Cortex of kidney (tissue), 1 donor: ENCODE results near the gene TGOLN2.
"Not testable (repeated sequence)": the region's sequence is repeated elsewhere in the genome, so short reads cannot be mapped to it uniquely, and the experiment has no call there.

Source experiments
- DNase-seq: peaks from one replicate; lab custom pipeline; 2025; lab: John Stamatoyannopoulos, UW

TGOLN2 gene

GRCh38 chr2:85340034-85340892 lies 12.5 kb upstream of the TGOLN2 start:
- no peak for DNase-seq

DNA sequence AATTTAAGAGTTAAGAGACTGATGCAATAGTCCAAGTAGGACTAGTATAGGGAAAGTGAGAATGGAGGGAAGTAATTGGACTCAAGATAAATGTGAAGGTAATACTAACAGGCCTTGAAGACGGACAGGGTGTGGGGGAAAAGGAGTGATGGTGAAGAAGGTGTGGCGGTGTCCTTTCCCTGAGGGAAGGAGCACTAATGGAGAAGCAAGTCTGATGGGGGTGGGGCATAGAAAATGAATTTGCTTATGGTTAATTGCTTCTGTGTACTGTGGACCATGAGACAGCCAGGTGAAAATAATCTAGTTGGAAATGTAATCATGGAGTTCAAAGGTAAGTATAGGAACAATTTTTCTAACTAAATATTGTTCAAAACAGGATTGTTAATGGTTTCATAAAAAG lies 7.1 kb upstream of the TGOLN2 start:
- DNase-seq: no peak

DNA sequence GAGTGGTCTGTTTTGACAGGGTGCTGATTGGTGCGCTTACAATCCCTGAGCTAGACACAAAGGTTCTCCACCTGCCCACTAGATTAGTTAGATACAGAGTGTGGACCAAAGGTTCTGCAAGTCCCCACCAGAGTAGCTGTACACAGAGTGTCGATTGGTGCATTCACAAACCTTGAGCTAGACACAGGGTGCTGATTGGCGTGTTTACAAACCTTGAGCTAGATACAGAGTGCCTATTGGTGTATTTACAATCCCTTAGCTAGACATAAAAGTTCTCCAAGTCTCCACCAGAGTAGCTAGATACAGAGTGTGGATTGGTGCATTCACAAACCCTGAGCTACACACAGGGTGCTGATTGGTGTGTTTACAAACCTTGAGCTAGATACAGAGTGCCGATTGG lies 6.1 kb upstream of the TGOLN2 start:
- not testable (repeated sequence) for DNase-seq

DNA sequence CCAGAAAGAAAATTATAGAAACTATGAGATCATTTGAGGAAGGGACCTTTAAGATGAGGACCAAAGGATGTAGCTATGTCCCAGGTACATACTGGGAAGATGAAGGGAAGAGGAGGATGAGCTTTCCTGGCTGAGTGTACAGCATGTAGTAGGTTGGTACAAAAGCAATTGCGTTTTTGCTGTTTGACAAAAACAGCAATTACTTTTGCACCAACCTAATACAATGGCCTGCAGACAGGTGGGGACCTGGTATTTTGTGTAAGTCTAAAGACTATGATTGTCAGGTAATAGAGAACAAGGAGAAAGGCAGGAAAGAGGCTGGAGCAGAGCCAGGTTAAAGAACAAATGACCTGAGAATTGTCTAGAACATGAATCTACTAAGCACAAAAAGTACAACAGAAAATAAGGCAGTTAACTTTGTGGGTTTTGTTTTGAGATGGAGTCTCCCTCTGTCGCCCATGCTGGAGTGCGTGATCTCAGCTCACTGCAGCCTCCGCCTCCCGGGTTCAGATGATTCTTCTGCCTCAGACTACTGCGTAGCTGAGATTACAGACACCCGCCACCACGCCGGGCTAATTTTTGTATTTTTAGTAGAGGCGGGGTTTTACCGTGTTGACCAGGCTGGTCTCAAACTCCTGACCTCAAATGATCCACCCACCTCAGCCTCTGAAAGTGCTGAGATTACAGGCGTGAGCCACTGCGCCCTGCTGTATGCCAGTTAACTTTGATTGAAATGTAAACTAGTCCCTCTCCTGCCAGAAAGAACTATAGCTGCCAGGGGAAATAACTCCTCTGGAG lies 3.2 kb upstream of the TGOLN2 start:
- DNase-seq: no peak

DNA sequence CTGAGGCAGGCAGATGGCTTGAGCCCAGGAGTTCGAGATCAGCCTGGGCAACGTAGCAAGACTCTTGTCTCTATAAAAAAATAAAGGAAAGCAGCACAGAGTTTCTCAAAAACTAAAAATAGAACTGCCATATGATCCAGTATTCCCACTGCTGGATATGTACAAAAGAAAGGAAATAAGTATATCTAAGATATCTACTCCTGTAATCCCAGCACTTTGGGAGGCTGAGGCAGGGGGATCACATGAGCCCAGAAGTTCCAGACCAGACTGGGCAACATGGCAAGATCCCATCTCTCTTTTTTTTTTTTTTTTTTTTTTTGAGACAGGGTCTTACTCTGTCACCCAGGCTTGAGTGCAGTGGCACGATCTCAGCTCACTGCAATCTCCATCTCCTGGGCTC lies 1.9 kb upstream of the TGOLN2 start:
- not testable (repeated sequence) for DNase-seq

DNA sequence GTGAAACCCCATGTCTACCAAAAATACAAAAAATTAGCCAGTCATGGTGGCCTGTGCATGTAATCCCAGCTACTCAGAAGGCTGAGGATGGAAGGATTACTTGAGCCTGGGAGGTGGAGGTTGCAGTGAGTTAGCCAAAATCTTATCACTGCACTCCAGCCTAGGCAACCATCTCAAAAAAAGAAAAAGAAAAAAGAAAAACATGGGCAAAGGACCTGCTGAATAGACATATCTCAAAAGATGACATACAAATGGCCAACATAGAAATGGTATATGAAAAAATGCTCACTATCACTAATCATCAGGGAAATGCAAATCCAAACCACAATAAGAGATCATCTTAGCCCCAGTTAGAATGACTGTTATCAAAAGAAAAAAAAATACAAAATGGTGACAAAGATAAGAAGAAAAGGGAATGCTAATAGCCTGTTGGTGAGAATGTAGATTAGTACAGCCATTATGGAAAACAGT lies 1.4 kb upstream of the TGOLN2 start:
- DNase-seq: no peak

DNA sequence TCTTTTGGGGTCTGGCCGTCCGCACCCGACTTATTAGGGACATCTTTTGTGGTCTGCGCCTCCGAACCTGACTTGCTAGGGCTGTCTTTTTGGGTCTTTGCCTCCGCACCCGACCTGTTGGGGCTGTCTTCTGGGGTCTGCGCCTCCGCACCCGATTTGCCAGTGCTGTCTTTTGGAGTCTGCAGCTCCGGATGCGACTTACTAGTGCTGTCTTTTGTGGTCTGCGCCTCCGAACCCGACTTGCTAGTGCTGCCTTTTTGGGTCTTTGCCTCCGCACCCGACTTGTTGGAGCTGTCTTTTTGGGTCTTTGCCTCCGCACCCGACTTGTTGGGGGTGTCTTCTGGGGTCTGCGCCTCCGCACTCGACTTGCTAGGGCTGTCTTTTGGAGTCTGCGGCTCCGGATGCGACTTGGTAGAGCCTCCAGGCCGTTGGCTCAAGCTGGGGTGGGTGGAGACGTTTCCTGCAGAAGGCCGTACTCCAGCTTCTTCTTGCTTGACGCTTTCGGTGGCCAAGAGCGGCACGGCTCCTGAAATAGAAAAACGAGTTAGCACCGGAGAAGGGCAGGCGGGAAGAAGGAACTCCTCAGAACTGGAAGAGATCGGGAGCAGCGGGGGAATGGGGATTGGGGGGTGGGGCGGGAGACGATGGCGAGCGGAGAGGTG lies 498 bp downstream of the TGOLN2 start:
- no peak for DNase-seq

GRCh38 chr2:85326406-85327159 lies 1.2 kb downstream of the TGOLN2 start:
- DNase-seq: no peak

- no peak for DNase-seq
These were observed 2.4 kb downstream of the TGOLN2 start for GRCh38 chr2:85325466-85325811.

- no peak for DNase-seq
These were observed 2.9 kb downstream of the TGOLN2 start for GRCh38 chr2:85324639-85325465.

DNA sequence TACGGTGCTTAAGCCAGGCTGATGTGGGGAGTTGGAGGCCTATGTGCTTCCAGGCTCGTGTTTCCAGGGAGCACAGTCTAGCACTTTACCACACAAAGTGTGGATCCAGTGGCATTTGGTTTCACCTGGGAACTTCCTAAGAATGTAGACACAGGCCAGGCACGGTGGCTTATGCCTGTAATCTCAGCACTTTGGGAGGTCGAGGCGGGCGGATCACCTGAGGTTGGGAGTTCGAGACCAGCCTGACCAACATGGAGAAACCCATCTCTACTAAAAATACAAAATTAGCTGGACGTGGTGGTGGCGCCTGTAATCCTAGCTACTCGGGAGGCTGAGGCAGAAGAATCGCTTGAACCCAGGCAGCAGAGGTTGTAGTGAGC lies 3.8 kb downstream of the TGOLN2 start:
- DNase-seq: not testable (repeated sequence)

- DNase-seq: no peak
These were observed 4.3 kb downstream of the TGOLN2 start for GRCh38 chr2:85323351-85323987.

GRCh38 chr2:85319796-85320195 lies 8.0 kb downstream of the TGOLN2 start:
- no peak for DNase-seq

DNA sequence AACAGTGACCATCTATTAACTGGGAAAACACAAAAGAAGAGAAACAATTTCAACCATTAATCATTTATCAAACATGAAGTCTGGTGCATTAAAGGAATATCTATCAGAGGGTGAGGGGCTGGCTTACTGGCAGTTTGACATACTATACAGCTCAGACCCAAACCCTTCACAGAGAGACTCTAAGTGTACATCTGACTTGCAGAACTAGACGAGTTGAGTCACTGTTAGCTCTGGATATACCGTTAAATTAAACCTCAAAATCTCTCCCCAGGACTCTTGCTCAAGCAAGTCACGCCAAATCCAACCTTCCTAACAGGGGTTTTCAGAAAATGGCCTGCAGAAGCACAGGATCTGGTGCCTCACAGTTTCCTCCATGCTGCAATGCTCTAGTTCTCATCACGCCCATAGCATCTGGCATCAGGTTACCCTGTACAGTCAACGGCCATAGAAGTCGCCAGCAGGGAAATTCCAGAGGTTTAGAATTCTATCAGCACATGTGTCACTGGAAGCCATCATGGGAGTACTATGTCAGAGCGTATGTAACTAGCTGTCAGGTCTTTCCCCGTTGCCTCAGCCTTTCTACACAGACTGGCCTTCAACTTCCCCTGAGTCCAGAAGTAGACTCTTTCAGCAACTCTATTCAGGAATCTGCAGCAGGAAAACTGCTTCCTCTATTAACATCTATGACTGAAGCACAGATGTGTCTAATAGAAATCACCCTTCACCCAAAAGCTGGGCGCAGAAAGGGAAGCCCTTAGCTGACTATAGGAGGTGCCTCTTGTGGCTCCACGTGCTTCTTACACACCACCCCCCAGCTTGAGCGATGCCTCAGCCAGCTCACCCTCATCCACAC lies 9.3 kb downstream of the TGOLN2 start:
- no peak for DNase-seq

DNA sequence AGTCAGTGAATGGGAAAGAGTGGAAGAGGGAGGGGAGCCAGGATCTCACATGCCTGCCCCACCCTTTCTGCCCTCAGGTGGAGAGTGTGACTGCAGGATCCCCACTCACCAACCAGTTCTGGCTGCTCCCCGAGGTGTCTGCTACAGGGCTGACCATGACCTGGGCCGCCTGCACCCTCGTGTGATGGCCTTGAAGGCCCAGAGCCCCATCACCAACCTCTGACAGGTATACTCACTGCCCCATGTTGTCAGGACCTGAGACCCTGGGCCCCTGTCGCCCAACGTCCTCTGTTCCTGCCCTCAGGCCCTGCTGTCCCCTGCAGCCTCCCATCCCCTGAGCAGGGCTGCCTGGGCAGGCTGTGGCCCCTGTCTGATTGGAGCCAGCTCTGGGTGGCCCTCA lies 11.9 kb downstream of the TGOLN2 start:
- not testable (repeated sequence) for DNase-seq

GRCh38 chr2:85314884-85315242 lies 12.9 kb downstream of the TGOLN2 start:
- DNase-seq: no peak

DNA sequence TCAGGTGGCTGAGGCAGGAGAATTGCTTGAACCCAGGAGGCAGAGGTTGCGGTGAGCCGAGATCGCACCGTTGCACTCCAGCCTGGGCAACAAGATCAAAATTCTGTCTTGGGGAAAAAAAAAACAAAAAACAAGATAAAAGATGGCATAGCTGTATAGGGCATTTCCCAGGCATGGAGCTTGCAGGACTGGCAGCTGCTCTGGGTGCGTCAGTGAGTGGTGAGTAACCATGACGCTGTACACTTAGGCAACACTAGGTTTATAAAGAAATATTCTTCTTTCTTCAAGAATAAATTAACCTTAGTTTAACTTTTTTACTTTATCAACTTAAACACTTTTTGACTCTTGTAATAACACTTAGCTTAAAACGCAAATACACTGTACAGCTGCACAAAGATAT lies 15.4 kb downstream of the TGOLN2 start:
- DNase-seq: no peak

DNA sequence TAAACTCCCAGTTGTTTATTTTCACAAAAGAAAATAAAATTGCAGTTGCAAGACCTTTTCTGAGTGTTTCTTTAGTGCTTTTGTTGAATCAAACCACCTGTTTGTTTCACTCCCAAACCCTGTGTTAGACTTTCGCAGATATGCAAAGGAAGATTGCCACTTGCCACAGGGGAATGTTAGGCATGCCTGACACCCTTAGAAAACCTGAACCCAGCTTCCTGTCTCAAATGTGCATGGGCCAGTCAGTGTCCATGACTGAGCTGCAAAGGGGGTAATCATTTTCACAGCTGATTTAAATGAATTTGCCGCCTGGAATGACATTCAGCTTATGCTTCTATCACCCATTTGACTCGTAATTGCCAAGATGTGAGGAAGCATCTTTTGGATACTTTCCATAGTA lies 17.5 kb downstream of the TGOLN2 start:
- DNase-seq: no peak

DNA sequence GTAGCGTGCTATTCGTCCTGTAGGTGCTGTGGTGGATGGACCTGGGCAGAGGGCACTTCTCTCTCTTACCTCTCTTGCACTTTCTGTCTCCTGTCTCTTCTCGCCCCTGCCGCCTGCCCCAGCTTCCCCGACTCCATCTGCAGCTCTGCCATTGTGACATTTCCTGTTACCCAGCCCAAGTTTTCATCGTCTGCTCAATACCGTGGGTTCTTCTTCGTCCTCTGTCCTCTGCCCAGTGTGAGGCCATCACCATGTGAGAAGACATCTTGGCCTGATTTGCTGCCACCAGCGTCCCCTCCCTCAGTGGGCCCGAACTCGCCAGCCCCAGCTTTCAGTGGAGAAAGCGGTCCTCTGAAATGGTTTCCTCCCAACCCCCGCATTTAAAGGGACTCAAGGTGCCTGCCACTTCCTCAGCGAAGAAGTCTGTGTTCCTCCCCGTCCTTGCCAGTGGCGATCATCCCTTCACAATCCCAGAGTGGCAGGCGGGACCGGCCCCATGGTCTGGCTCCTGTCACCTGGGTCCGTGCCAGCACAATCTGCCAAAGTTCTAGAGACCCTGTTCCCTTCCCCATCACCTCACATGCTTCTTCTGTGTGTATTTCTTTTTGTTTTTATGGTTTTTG lies 18.0 kb downstream of the TGOLN2 start:
- no peak for DNase-seq
